GM12801 (cell line): ENCODE measurements around the gene MYH10.

Source experiments
- TF ChIP-seq, protein P1 (sequence below): IDR thresholded peaks from one replicate; pipeline ENCODE4 v1.5.1; 2011; ENCODE audit warnings: control low read depth; ENCODE audit not compliant: insufficient read length; ENCODE audit errors: extremely low read depth

Gene MYH10

DNA sequence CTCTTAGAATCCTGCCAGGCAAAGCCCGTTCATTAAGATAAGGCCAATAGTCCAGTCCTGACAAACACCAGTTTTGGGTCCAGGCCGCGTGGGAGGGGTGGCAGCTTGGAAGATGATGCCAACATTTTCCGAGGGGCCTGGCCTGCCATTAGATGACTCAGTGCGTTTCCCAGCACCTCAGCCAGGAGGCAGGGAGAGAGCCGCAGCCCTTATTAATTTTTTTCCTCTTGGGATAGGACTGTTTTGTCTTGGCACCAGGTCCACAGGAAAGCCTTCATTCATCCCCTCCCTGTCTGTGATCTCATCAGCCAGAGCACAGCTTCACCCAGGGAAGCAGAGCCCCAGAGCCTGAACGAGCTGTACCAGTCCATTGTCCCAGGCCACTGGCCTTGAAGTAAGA lies 199.6 kb downstream of the MYH10 start:
- TF ChIP-seq, protein P1, sequence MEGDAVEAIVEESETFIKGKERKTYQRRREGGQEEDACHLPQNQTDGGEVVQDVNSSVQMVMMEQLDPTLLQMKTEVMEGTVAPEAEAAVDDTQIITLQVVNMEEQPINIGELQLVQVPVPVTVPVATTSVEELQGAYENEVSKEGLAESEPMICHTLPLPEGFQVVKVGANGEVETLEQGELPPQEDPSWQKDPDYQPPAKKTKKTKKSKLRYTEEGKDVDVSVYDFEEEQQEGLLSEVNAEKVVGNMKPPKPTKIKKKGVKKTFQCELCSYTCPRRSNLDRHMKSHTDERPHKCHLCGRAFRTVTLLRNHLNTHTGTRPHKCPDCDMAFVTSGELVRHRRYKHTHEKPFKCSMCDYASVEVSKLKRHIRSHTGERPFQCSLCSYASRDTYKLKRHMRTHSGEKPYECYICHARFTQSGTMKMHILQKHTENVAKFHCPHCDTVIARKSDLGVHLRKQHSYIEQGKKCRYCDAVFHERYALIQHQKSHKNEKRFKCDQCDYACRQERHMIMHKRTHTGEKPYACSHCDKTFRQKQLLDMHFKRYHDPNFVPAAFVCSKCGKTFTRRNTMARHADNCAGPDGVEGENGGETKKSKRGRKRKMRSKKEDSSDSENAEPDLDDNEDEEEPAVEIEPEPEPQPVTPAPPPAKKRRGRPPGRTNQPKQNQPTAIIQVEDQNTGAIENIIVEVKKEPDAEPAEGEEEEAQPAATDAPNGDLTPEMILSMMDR: no peak

- TF ChIP-seq, protein P1: no peak
These were observed 203.7 kb downstream of the MYH10 start for GRCh38 chr17:8426802-8427201.

DNA sequence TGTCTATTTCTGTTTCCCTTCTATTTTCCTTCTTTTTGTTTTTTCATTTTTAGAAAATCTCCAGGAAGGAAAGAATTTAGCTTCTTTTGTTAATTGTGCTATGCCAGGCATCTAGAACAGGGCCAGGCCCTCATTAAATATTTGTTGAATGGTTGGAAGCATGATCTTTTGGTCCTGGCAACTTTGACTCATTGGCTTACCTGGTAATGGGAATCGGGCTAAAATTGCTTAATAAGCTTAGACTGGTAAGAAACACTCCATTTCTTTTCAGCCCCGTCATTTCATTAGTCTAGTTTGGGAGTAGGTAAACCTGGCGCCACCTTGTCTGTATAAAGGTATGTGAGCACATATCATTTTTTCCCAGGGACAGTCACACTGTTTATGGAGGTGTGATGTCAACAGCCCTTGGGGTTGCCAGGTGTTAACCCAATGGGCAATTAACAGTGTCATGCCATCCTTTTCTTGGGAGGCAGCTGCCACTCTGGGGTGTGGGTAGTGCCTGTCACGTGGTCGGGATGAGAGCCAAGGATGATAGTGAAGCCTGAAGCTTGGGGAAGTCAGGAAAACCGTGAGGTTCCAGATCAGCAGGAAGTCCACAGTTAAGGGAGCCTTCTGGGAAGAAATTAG lies 204.3 kb downstream of the MYH10 start:
- TF ChIP-seq, protein P1: no peak
